ENCODE measurements around the gene ZBTB7C.
A peak's percentile ranks its signal among the peaks of the same experiment; 100 is the strongest.

ZBTB7C gene

DNA sequence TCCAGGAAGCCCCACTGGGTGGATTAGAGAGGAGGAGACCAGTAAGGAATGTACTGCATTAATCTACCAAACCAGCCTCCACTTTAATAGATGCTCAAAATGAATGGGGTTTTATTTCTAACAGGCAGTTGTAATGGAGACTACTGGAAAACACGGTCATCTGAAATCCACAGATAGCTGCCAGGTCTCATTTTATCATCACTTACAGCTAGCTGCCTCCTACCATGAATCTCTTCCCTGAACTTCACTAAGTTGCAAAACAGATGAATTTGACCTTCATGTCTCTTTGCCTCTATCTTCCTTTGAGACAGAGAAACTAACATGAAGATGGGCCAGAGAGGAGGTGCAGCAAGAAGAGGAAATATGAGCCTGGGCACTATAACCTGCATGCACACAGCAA, 21.9 kb downstream of the ZBTB7C start:
- no peak for DNase-seq

- DNase-seq = no peak
Observed at GRCh38 chr18:48385596-48385995, 23.6 kb downstream of the ZBTB7C start.

- DNase-seq = no peak
Observed at GRCh38 chr18:48376934-48377333, 32.2 kb downstream of the ZBTB7C start.

DNA sequence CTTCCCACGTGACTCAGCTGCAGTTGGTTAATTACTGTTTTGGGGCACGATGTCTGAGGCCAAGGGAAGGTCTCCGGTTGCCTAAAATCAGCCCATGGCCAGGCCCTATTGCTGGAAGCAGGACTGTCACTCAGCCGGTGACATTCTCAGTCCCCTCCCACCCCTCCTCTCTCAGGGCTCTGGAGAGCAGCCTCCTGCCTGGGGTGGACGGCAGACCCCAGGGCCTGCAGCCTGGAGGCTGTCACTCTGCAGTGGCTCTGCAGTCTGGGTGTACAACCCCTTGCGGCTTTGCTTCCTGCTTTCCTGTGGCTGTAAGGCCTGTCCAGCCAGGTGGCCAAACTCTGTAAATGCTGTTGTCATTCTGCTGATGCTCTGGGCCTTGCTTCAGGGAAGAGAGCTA, 32.8 kb downstream of the ZBTB7C start:
- no peak for DNase-seq

GRCh38 chr18:48375150-48375800, 33.9 kb downstream of the ZBTB7C start:
- DNase-seq = no peak

DNA sequence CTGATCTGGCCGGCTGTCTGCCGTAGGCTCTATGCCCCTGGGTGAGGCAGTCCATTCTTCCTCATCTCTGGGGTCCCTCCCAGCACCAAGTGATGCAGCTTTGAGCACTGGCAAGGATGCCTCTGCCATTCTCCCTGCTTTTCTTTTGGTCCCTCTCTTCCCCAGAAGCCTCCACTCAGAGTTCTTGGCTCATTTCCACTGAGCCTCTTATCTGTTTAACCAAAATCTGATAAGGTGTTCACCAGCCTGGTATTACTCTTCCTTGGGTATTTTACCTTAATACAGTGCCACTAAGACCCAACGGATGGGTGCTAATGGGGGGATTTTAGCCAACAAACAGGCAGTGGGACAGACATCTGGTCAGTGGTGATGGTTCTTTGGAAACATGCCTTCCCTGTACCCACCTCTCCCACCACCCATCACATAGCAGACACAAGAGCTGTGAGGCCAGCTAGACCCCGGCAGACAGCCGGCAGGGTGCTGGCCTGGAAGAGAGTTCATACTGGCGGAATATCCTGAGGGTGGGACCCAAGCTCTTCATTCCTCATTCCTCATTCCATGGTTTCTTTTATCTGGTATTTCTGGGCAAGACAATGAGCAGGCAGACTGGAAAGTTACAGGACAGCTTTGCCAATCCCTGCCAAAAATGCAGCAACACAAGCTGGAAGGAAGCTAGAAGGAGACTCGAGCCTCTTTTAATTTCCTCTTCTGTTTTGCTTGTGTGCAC, 34.6 kb downstream of the ZBTB7C start:
- no peak for DNase-seq

DNA sequence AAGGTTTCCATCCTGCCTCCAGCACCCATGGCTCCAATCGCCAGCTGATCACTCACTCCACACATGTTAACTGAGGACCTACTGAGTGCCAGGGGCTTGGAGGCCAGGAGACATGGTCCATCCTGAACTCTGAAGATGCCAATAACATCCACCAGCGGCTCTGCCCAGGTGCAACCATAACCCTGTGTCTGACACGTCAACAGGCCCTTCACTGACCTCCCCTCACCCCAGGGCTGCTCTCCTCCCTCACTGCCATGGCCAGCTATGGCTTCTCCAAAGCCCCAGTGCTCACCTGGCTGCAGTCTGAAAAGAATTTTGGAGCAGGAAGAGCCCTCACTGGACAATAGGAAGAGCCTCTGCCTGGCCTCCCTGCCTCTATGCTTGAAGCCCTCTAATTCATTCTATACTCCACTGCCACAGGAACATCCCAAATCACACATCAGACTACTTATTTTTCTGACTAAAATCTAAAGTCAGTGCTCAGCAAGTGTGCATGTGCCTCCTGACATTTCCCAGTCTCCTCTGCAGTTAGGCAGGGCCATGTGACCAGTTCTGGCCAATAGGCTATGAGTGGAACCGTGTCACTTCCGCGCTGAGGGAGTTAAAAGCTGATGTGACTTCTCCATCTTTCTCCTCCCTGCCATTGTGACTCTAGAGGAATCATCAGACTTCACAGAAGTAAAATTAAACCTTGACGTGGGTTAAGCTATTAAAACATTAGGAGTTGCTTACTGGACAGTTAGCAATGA, 37.2 kb downstream of the ZBTB7C start:
- DNase-seq = no peak

DNA sequence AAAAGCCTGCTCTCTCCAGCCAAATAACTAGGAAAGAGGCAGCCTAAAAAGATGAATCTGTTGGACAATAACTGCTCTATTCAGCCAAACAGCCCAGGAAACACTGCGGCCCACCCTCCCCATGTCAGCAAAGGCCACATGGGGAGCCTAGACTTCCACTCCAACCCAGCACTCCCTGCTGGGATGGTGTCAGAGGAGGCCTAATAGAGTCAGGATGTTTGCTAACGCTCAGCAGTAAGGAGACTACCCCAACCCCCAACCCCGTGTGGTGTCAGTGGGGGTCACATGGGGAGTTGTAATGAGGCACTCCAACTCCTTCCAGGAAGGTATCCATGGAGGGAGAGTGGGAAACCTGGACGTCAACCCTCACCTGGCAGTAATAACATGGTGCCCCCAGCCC, 41.6 kb downstream of the ZBTB7C start:
- no peak for DNase-seq

DNA sequence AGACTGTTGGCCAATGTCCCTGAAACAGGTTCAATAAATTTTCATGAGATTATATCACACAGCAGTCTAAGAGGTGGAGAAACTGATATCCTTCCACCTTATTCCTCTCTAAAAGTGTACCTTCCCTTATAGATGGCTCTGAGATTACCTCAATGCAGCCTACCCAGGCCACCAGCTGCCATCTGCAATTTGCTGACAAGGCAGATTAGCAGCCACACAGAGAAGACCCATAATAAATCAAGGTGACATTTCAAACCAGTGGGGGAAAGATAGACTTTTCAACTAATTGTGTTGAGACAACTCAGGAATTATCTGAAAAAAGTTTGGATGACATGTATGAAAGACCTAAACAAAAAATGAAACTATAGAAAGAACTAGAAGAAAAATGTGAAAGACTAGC, 43.2 kb downstream of the ZBTB7C start:
- no peak for DNase-seq

- DNase-seq = no peak
Observed at GRCh38 chr18:48364146-48364545, 45.0 kb downstream of the ZBTB7C start.

DNA sequence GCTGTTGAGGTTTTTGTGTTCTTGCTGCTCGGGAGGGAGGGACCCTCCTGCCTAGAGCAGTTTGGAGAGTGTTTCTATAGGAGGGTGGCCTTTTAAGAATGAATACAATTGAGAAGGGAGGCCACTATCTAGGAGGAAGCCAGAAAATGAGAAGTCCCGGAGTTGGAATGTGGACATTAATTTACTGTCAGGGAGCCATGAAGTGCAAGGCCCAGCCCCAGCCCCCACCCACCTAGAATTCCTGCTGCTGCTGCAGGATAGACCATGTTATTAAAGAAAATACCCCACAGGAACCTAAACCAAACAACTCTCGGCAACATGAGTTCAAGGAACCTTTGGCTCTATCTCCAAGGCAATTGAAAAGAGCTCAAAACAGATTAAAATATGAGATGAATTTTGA, 46.0 kb downstream of the ZBTB7C start:
- DNase-seq = no peak

- DNase-seq = no peak
Observed at GRCh38 chr18:48361801-48362200, 47.4 kb downstream of the ZBTB7C start.

DNA sequence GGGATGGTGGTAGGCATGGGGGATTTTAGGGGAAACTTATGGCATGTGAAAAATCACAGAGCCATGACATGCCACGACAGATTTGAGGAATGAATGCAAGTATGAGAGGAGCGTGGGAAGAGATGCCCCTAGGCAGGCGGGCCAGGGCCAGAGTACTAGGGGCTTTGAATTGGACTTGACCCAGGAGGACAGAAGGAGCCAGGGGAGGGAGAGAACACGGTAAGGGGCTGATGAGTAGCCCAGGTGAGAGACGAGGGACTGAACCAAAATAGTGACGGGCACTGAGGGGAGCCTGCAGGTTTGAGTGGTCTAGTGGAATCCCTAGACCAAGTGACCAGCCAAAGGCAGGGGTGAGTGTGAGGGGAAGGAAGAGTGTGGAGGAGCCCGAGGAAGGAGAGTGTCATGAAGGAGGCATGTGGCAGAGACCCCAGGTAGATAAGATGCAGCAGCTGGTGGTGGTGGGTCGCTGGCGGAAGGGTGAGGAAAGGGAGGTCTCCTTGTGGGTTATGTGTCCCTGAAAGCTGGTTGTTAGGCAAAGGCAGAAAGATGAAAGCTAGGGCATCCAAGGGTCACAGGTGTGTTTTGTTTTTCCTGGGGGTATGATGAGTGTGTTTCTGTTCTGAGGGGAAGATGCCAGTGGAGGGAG, 48.7 kb downstream of the ZBTB7C start:
- DNase-seq = no peak

GRCh38 chr18:48359626-48360025, 49.6 kb downstream of the ZBTB7C start:
- no peak for DNase-seq

DNA sequence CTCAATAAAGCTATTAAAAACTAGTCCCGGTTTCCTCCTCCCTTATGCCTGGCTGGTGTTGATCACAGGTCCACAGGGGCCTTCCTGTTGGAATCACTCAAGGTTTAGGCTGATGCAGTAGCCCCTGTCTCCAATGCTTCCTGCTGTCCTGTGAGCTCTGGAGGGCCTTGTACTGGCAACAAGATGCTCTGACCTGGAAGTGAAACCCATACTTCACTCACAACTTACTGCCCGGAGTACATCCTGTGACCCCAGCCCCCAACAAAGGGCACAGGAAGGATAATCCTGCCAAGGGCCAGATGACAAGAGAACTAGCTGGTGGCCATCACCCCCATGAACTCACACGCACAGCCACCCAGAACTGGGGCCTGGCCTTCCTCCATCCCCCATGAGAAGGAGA, 50.3 kb downstream of the ZBTB7C start:
- no peak for DNase-seq

- no peak for DNase-seq
Observed at GRCh38 chr18:48356909-48357631, 52.1 kb downstream of the ZBTB7C start.

- no peak for DNase-seq
Observed at GRCh38 chr18:48356151-48356745, 52.9 kb downstream of the ZBTB7C start.

DNA sequence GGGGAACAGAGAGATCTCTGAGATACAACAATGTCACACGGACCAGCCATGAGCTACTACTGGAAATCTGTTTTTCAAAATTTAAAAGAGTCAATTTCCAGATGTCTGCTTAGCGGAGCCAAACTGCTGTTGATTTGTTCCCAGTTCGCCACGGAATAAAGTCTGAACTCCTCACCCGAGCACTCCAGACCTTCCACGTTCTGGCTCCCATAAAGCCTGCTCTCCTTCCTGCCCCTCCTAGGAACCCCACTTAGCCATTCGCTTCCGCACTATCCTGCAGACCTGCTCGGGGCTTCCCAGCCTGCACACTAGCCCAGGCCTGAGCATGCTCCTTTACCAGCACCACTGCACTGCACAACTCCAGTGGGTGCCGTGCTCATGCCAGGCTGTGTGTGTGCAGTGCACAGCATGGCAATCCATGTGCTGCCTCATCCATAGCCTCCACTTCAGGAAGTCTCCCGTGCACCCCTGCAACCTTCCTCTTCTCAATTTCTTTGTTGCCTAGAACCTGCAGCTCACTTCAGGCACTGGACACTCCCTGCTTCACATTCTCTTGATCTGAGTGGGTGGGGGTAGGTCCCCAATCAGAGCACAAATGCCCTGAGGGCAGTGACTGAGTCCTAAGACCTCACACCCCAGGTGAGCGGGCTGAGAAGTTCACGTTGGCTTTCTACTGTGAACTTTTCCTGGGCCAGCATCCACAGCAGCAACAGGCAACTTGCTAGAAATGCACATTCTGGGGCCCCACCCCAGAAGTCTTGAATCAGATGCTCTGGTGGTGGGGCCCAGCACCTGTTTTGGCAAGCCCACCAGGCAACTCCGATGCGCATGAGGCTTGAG, 53.7 kb downstream of the ZBTB7C start:
- DNase-seq = peak; percentile 6

DNA sequence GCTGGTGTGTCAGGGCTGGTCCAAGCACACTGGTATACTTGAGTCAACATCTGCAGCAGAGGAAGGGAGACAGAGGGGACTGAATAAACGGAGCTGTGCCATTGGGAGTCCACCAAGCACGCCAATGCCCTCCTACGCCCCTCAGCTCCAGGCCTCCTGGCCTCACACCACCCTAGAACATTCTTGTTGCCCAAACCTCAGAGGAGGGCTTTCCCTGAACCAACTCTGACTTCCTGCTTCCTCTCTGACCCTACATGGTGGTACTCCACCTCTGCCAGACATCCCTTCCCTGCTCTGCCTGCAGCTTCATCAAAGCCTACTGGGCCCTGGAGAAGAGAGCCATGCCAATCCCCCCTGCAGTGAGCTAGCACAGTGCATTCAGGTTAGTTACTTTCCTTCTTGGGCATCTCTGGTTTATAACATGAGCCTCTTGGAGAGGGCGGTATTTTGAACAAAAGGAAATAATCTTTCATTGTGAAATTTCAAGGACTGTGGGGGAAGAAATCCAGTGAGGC, 54.4 kb downstream of the ZBTB7C start:
- peak; percentile 14 for DNase-seq

GRCh38 chr18:48352051-48352755, 57.0 kb downstream of the ZBTB7C start:
- peak; percentile 45 for DNase-seq
